GM19238 (cell line): ENCODE measurements around the gene CD3D.
"Not testable (repeated sequence)": the region's sequence is repeated elsewhere in the genome, so short reads cannot be mapped to it uniquely, and the experiment has no call there.

Source experiments
- DNase-seq: peaks from one replicate; pipeline ENCODE4 v3.0.0; 2011; ENCODE audit warnings: low spot score; ENCODE audit not compliant: insufficient read length

The CD3D gene

DNA sequence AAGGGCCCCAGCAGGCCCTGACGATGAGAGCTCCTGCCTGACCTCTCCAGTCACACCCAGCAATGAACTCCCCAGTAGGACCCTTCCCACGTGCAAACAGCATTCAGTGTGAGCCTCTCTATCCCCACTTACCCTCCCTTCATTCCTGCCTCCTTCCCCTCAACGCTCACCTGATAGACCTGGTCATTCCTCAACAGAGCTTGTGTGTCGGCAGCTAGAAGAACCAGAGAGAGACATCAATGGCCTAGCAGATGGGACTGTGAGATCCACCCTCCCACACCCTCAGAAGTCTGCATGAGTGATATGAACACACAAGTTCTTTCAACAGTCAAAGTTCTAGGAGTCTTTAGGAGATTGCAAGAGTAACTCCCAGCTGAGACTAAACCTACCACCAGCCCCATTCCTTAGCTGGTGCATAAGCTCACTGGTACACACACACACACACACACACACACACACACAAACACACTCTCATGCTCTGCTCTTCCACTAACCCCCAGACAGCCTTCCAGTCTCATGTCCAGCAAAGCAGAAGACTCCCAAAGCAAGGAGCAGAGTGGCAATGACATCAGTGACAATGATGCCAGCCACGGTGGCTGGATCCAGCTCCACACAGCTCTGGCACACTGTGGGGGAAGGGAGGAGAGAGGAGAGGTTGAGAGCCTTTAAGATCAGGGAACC, 3.1 kb downstream of the CD3D start:
- no peak for DNase-seq

DNA sequence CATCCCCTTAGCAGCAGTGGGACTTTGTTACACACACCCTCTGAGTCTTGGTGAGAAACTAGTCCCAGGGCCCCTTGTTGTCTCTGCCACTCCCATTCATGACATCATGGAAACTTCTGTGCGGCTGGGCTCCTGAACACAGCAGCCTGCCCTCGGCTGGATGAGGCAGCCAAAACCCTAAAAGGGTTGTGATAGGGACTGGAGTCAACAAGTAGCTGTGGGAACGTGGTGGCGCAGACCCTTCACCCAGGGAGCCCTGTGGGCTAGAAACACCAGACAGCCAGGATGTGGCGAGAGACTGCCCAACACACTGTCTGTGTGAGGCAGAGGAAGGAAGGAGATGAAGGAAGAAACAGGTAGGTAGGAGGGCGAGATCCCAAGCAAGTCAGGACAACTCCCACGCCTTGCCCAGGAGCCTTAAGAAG, 3.9 kb downstream of the CD3D start:
- DNase-seq = no peak

- no peak for DNase-seq
These were observed 7.8 kb downstream of the CD3D start for GRCh38 chr11:118334745-118335144.

DNA sequence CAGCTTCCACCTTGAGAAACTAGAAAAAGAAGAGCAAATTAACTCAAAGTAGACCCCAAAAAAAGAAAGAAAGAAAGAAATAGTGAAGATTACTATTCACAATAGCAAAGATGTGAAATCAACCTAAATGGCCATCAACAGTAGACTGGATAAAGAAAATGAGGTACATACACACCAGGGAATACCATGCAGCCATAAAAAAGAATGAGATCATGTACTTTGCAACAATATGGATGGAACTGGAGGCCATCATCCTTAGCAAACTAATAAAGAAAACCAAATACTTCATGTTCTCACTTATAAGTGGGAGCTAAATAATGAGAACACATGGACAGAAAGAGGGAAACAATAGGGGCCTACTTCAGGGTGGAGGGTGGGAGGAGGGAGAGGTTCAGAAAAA, 13.8 kb downstream of the CD3D start:
- no peak for DNase-seq

DNA sequence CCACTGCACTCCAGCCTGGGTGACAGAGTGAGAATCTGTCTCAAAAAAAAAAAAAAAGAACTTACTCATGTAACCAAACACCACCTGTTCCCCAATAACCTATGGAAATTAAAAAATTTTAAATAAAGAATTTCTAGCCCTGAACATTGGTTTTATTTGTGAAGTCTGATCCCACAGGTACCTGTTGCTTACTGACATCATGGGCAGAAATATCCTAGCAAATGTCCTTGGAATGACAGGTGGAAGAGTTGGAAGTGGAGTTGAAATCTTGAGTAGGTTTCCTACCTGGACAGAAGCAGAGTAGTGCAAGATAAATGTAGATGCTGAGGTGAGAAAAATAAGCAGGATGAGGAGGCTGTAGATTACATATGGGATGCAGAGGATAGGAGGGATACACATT, 17.2 kb downstream of the CD3D start:
- DNase-seq = no peak

GRCh38 chr11:118322721-118323120, 19.8 kb downstream of the CD3D start:
- no peak for DNase-seq

GRCh38 chr11:118321386-118322082, 21.0 kb downstream of the CD3D start:
- DNase-seq = no peak

DNA sequence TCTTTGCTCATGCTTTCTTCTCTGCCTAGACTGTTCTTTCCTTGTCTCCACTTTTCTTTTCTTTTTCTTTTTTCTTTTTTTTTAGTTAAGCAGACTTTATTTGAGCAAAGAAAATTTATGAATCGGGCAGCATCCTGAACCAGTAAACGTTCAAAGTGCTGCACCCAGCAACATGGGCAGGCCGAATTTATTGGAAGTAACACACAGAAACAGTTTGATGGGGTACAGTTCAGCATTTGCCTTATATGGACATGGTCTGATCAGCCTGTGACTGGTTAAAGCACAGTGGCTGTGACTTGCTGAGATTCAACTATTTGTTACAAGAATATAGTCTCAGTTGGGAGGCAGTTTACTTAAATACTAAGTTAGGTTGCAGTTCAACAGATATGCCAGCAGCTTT, 22.0 kb downstream of the CD3D start:
- DNase-seq = no peak

- DNase-seq = no peak
These were observed 23.2 kb downstream of the CD3D start for GRCh38 chr11:118319337-118319707.

GRCh38 chr11:118318581-118319336, 23.7 kb downstream of the CD3D start:
- DNase-seq = no peak

DNA sequence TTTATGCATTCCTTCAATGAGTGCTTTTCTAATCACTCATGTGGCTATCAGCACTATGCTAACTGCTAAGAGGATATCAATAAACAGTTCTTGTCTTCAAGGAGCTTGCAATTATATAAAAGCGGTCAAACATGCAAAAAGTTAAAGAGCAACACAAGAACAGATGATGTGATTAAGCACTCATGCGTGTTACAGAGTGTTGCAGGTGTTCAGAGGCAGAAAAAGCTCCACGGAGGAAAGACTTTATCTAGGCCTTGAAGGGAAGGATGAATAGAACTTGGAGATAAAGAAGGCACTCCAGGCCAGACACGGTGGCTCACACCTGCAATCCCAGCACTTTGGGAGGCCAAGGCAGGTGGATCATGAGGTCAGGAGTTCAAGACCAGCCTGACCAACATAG, 24.4 kb downstream of the CD3D start:
- DNase-seq = no peak

DNA sequence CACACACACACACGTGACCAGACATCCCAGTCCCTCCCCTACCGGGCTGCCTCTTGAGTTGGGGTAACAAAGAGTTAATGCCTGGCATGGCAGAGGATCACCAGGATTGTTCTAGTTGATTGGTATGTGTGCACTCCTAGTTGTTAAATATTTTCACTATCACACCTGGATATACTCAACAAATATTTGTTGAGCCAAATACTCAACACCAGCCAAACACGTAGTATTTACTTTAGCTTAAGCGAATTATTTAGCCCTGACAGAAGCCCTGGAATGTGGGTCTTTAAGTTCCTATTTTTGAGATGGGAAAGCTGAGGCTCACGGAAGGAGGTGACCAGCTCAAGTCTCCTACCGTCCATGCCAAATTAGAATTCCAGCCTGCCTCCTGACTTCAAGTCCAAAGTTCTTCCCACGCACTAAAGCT, 27.5 kb downstream of the CD3D start:
- DNase-seq = no peak

- DNase-seq = no peak
These were observed 29.3 kb downstream of the CD3D start for GRCh38 chr11:118313242-118313641.

GRCh38 chr11:118312328-118312727, 30.2 kb downstream of the CD3D start:
- DNase-seq = no peak

DNA sequence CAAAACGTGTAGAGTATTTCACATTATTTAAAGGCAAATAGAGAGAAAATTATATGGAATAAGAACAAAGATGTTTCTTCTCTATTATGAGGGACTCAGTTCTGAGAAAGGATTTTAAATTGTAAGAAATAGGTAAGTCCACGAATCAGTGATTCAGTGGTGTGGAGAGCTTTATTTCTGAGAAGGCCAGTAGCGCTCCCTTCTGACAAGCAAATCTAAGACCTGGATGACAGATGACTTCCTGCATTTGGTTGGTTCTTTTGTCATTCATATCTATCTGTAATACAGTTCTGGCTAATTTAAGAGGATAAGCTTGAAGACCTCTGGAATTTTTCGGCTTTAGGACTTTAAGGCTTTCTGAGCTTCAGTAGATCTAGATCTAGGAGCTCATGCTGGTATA, 31.0 kb downstream of the CD3D start:
- DNase-seq = no peak

DNA sequence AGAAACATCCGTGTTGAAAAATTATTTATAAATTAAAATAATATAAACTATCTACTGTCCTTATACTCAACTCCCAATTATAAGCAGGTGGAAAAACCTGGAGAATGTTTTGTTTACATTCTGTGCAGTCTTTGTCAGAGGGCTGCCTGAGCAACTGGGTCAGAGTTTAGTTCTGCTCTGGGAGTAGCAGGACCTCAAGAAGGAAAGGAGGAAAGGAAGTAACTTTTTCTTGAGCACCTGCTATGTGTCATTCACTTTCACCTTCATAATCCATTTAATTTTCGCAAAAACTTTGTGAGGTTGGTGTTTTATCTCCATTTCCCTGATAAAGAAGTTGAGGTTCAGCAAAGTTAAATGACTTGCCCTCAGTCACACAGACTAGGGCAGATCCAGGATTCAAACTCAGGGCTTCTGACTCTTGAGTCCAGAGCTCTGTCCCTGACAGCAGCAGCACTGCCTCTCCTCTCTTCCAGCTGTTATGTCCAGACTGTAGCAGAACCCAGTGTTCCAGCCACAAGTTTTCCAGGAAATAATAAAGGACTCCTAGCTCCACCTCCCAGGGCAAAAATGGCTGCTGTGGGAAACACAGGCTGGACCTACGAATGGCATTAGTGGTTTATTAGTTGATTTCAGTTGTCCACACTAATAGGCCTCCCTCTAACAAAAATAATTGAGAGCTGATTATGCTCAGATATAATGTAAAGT, 31.6 kb downstream of the CD3D start:
- DNase-seq = no peak

DNA sequence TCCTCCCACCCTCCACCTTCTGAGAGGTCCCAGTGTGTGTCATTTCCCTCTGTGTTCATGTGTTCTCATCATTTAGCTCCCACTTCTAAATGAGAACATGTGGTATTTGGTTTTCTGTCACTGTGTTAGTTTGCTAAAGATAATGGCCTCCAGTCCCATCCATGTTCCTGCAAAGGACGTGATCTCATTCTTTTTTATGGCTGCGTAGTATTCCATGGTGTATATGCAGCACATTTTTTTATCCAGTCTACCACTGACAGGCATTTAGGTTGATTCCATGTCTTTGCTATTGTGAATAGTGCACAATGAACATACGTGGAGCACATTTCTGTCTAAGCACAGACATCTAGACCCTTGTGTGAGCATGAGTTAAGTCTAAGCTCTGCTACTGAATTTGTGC, 32.2 kb downstream of the CD3D start:
- DNase-seq = no peak

GRCh38 chr11:118308995-118309528, 33.4 kb downstream of the CD3D start:
- not testable (repeated sequence) for DNase-seq

DNA sequence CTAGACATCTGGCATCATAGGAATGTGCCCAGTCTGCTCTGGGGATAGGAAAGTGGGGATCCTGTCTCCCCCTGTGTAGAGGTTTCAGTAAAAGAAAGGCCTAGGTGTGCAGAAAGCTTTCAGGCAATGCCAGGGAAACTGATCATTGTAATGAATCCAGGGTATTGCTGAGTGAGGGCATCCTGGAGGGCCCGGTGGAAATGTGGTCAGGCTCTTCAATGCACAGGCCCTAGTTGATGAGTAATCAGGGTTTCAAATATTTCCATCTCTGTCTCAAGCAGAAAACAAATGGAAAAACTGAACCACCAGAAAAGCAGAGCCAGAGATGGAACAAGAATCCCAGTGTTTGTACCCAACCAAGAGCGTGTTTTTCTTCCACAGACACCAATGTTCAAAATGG, 35.9 kb downstream of the CD3D start:
- no peak for DNase-seq

GRCh38 chr11:118305726-118306125, 36.8 kb downstream of the CD3D start:
- DNase-seq = no peak

GRCh38 chr11:118304568-118305248, 37.8 kb downstream of the CD3D start, which contains the start of gene CD3E:
TSS of gene CD3E (plus strand) at chr11:118304730. CDS start at chr11:118304953, 223 bp downstream.
- DNase-seq = no peak
